HL-60 (cell line): ENCODE data around the gene POLR2C.

Experiments
- GABPA ChIP-seq: IDR thresholded peaks from 2 replicates; pipeline ENCODE4 v1.6.1; 2012; ENCODE audit warnings: low read depth
- POLR2AphosphoS5 ChIP-seq: IDR thresholded peaks from 2 replicates; pipeline ENCODE4 v1.6.1; 2012; ENCODE audit warnings: low read depth
- SPI1 ChIP-seq: IDR thresholded peaks from 2 replicates; pipeline ENCODE4 v1.6.1; 2012; ENCODE audit warnings: low read depth, mild to moderate bottlenecking, borderline replicate concordance
- TF ChIP-seq, protein P1 (sequence below): IDR thresholded peaks from one replicate; pipeline ENCODE4 v1.5.1; 2011; ENCODE audit warnings: low read length, control low read depth, inconsistent platforms; ENCODE audit not compliant: insufficient read depth
- TF ChIP-seq, protein P2 (sequence below): IDR thresholded peaks from 2 replicates; pipeline ENCODE4 v1.6.1; 2012; ENCODE audit warnings: low read depth; ENCODE audit not compliant: insufficient replicate concordance

DNA sequence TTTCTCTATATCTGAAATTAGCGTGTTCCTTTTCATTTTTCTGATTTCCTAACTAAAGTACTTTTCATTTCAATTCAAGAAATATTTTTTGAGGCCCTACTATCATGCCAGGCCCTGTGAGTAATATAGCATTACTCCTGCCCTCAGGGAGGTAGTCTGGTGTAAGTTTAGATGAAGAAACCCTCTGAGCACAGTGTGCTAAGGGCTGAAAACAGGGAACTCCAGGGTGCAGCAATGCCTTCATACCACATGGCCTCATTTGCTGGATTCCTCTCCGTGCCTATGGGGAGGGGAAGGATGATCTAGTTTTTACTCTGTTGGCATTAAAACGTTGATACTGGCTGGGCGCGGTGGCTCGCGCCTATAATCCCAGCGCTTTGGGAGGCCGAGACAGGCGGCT, 10.5 kb upstream of the POLR2C start:
- no peak for TF ChIP-seq POLR2AphosphoS5
- TF ChIP-seq, protein P1, sequence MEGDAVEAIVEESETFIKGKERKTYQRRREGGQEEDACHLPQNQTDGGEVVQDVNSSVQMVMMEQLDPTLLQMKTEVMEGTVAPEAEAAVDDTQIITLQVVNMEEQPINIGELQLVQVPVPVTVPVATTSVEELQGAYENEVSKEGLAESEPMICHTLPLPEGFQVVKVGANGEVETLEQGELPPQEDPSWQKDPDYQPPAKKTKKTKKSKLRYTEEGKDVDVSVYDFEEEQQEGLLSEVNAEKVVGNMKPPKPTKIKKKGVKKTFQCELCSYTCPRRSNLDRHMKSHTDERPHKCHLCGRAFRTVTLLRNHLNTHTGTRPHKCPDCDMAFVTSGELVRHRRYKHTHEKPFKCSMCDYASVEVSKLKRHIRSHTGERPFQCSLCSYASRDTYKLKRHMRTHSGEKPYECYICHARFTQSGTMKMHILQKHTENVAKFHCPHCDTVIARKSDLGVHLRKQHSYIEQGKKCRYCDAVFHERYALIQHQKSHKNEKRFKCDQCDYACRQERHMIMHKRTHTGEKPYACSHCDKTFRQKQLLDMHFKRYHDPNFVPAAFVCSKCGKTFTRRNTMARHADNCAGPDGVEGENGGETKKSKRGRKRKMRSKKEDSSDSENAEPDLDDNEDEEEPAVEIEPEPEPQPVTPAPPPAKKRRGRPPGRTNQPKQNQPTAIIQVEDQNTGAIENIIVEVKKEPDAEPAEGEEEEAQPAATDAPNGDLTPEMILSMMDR: no peak
- TF ChIP-seq, protein P2, sequence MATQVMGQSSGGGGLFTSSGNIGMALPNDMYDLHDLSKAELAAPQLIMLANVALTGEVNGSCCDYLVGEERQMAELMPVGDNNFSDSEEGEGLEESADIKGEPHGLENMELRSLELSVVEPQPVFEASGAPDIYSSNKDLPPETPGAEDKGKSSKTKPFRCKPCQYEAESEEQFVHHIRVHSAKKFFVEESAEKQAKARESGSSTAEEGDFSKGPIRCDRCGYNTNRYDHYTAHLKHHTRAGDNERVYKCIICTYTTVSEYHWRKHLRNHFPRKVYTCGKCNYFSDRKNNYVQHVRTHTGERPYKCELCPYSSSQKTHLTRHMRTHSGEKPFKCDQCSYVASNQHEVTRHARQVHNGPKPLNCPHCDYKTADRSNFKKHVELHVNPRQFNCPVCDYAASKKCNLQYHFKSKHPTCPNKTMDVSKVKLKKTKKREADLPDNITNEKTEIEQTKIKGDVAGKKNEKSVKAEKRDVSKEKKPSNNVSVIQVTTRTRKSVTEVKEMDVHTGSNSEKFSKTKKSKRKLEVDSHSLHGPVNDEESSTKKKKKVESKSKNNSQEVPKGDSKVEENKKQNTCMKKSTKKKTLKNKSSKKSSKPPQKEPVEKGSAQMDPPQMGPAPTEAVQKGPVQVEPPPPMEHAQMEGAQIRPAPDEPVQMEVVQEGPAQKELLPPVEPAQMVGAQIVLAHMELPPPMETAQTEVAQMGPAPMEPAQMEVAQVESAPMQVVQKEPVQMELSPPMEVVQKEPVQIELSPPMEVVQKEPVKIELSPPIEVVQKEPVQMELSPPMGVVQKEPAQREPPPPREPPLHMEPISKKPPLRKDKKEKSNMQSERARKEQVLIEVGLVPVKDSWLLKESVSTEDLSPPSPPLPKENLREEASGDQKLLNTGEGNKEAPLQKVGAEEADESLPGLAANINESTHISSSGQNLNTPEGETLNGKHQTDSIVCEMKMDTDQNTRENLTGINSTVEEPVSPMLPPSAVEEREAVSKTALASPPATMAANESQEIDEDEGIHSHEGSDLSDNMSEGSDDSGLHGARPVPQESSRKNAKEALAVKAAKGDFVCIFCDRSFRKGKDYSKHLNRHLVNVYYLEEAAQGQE: no peak
- TF ChIP-seq SPI1: no peak
- TF ChIP-seq GABPA: no peak
